ENCODE results near the gene HAAO.

Gene HAAO

DNA sequence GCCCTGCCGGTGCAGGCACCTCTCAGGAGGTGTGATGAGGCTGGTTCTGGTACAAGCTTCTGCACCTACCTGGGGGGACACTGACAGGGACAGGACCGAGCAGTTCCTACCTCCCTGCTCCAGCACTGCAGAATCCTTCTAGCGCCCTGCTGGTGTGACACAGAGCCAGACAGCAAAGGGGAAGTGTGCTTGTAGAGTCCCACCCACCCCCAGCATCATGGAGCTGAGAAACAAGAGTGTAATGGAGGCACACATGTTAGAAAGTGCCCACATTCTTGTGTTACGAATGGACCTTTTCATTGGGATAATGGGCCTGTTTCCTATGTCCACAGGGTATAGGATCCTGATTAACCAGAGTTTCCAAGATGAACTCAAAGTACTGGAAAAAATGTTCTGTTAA, 66.7 kb downstream of the HAAO start:
- Histone ChIP-seq H2AK5ac (ENCODE audit: low read length, severe bottlenecking) (no peak overlapping the region), H4K8ac (ENCODE audit: low read length) (no peak overlapping the region), H3K36me3 (ENCODE audit: control insufficient read depth in 1 of 2, insufficient read depth in 2 of 2, low read depth in 1 of 2, low read length in 2 of 2) (peaks cover 10 to 15% of the 10 kb centered on the region in 2 experiments), H2BK12ac (ENCODE audit: low read length in 2 of 2) (no peak overlapping the region), H3K4ac (ENCODE audit: low read depth in 1 of 2, low read length in 2 of 2) (no peak overlapping the region), H4K91ac (ENCODE audit: low read length) (no peak overlapping the region), H2BK5ac (ENCODE audit: low read depth, low read length, poor library complexity, severe bottlenecking) (no peak overlapping the region), H3K79me1 (replicated peaks; ENCODE audit: low read length, poor library complexity, severe bottlenecking) (no peaks in the 10 kb centered on the region), H3K9me3 (ENCODE audit: control insufficient read depth, low read length) (peaks cover 6% of the 10 kb centered on the region), H3K4me2 (ENCODE audit: low read length, poor library complexity, severe bottlenecking) (no peak overlapping the region), H2BK15ac (ENCODE audit: low read depth, poor library complexity, severe bottlenecking) (no peak overlapping the region), H2AFZ (ENCODE audit: low read depth, low read length) (no peak overlapping the region), H3K27me3 (ENCODE audit: control insufficient read depth in 1 of 2, insufficient read depth in 1 of 2, low read length in 2 of 2) (no peaks in the 10 kb centered on the region), H2BK120ac (ENCODE audit: low read depth, low read length) (no peak overlapping the region), H3K18ac (ENCODE audit: low read depth in 1 of 2, low read length in 2 of 2) (no peak overlapping the region), H3K4me3 (ENCODE audit: insufficient read depth in 1 of 2, low read depth in 1 of 2, low read length in 2 of 2) (no peak overlapping the region), H3K14ac (ENCODE audit: low read length in 2 of 2) (peak overlapping the region in 1 of 2 experiments; percentile 62), H3K4me1 (ENCODE audit: control insufficient read depth, insufficient read depth, low read depth, low read length) (peaks cover 3% of the 10 kb centered on the region), H3K27ac (ENCODE audit: low read length, poor library complexity, severe bottlenecking) (no peak overlapping the region), H3K23ac (ENCODE audit: low read length in 2 of 2) (no peak overlapping the region), H3K9ac (ENCODE audit: low read length) (no peak overlapping the region)
- DNase-seq = no peak
- WGBS = 63% methylated on average over 4 of the region's 4 CpGs

- 94% methylated on average over 2 of the region's 2 CpGs for WGBS
These were observed 67.5 kb downstream of the HAAO start for GRCh38 chr2:42724886-42725285.

DNA sequence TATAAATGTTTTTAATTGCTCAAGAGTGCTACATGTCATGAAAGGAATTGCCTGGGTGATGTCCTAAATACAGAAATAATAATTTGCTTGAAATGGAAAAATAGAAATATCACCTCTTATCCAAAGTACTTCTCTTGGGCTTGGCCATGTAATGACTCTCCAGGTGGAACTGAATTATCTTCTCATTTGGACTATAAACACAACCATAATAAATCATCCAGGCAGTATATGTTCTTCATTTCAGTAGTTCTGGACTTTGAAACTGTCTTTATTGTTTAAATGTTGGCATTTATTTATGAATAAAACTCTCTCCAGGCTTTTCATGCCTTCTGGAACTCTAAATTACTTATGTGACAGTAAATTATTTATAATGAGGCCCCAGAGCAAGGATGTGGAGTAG, 68.9 kb downstream of the HAAO start:
- Histone ChIP-seq H3K9ac (ENCODE audit: low read length) (peak overlapping the region; percentile 81), H2BK5ac (ENCODE audit: low read depth, low read length, poor library complexity, severe bottlenecking) (no peak overlapping the region), H2BK120ac (ENCODE audit: low read depth, low read length) (no peak overlapping the region), H3K27me3 (ENCODE audit: control insufficient read depth in 1 of 2, insufficient read depth in 1 of 2, low read length in 2 of 2) (no peaks in the 10 kb centered on the region), H3K4me3 (ENCODE audit: insufficient read depth in 1 of 2, low read depth in 1 of 2, low read length in 2 of 2) (no peak overlapping the region), H4K91ac (ENCODE audit: low read length) (no peak overlapping the region), H3K4ac (ENCODE audit: low read depth in 1 of 2, low read length in 2 of 2) (no peak overlapping the region), H3K4me2 (ENCODE audit: low read length, poor library complexity, severe bottlenecking) (no peak overlapping the region), H3K27ac (ENCODE audit: low read length, poor library complexity, severe bottlenecking) (no peak overlapping the region), H3K9me3 (ENCODE audit: control insufficient read depth, low read length) (no peaks in the 10 kb centered on the region), H3K79me1 (replicated peaks; ENCODE audit: low read length, poor library complexity, severe bottlenecking) (no peaks in the 10 kb centered on the region), H4K8ac (ENCODE audit: low read length) (no peak overlapping the region), H3K18ac (ENCODE audit: low read depth in 1 of 2, low read length in 2 of 2) (no peak overlapping the region), H2BK12ac (ENCODE audit: low read length in 2 of 2) (no peak overlapping the region), H2BK15ac (ENCODE audit: low read depth, poor library complexity, severe bottlenecking) (no peak overlapping the region), H3K36me3 (ENCODE audit: control insufficient read depth in 1 of 2, insufficient read depth in 2 of 2, low read depth in 1 of 2, low read length in 2 of 2) (peaks cover 10 to 15% of the 10 kb centered on the region in 2 experiments), H2AFZ (ENCODE audit: low read depth, low read length) (no peak overlapping the region), H3K14ac (ENCODE audit: low read length in 2 of 2) (no peak overlapping the region), H2AK5ac (ENCODE audit: low read length, severe bottlenecking) (no peak overlapping the region), H3K23ac (ENCODE audit: low read length in 2 of 2) (no peak overlapping the region), H3K4me1 (ENCODE audit: control insufficient read depth, insufficient read depth, low read depth, low read length) (peaks cover 3% of the 10 kb centered on the region)
- no peak for DNase-seq

More at GRCh38 chr2:42724886-42725285, 67.5 kb downstream of the HAAO start:
- no peak overlapping the region for H3K4me2 ChIP-seq (ENCODE audit: low read length, poor library complexity, severe bottlenecking)
- H3K9me3 ChIP-seq (ENCODE audit: control insufficient read depth, low read length) = peaks cover 5% of the 10 kb centered on the region
- no peak overlapping the region for H2AK5ac ChIP-seq (ENCODE audit: low read length, severe bottlenecking)
- H2BK15ac ChIP-seq (ENCODE audit: low read depth, poor library complexity, severe bottlenecking) = no peak overlapping the region
- H4K91ac ChIP-seq (ENCODE audit: low read length) = no peak overlapping the region
- peaks cover 3% of the 10 kb centered on the region for H3K4me1 ChIP-seq (ENCODE audit: control insufficient read depth, insufficient read depth, low read depth, low read length)
- H2BK12ac ChIP-seq (ENCODE audit: low read length in 2 of 2) = no peak overlapping the region
- H2BK5ac ChIP-seq (ENCODE audit: low read depth, low read length, poor library complexity, severe bottlenecking) = no peak overlapping the region
- no peak overlapping the region for H2BK120ac ChIP-seq (ENCODE audit: low read depth, low read length)
- no peak overlapping the region for H3K4me3 ChIP-seq (ENCODE audit: insufficient read depth in 1 of 2, low read depth in 1 of 2, low read length in 2 of 2)
- no peak for DNase-seq
- H3K4ac ChIP-seq (ENCODE audit: low read depth in 1 of 2, low read length in 2 of 2) = no peak overlapping the region
- H4K8ac ChIP-seq (ENCODE audit: low read length) = no peak overlapping the region
- H3K9ac ChIP-seq (ENCODE audit: low read length) = no peak overlapping the region
- peaks cover 10 to 15% of the 10 kb centered on the region in 2 experiments for H3K36me3 ChIP-seq (ENCODE audit: control insufficient read depth in 1 of 2, insufficient read depth in 2 of 2, low read depth in 1 of 2, low read length in 2 of 2)
- no peak overlapping the region for H3K27ac ChIP-seq (ENCODE audit: low read length, poor library complexity, severe bottlenecking)
- H3K23ac ChIP-seq (ENCODE audit: low read length in 2 of 2) = no peak overlapping the region
- H3K27me3 ChIP-seq (ENCODE audit: control insufficient read depth in 1 of 2, insufficient read depth in 1 of 2, low read length in 2 of 2) = no peaks in the 10 kb centered on the region
- no peak overlapping the region for H2AFZ ChIP-seq (ENCODE audit: low read depth, low read length)
- no peak overlapping the region for H3K18ac ChIP-seq (ENCODE audit: low read depth in 1 of 2, low read length in 2 of 2)
- H3K14ac ChIP-seq (ENCODE audit: low read length in 2 of 2) = no peak overlapping the region
- no peaks in the 10 kb centered on the region for H3K79me1 ChIP-seq (replicated peaks; ENCODE audit: low read length, poor library complexity, severe bottlenecking)

GRCh38 chr2:42722320-42723190, 69.8 kb downstream of the HAAO start:
- H2BK120ac ChIP-seq (ENCODE audit: low read depth, low read length) = no peak overlapping the region
- H3K23ac ChIP-seq (ENCODE audit: low read length in 2 of 2) = no peak overlapping the region
- H2AFZ ChIP-seq (ENCODE audit: low read depth, low read length) = no peak overlapping the region
- no peak overlapping the region for H2BK15ac ChIP-seq (ENCODE audit: low read depth, poor library complexity, severe bottlenecking)
- H3K27ac ChIP-seq (ENCODE audit: low read length, poor library complexity, severe bottlenecking) = peak overlapping the region; percentile 19
- no peak overlapping the region for H4K8ac ChIP-seq (ENCODE audit: low read length)
- no peak overlapping the region for H2AK5ac ChIP-seq (ENCODE audit: low read length, severe bottlenecking)
- no peak overlapping the region for H2BK12ac ChIP-seq (ENCODE audit: low read length in 2 of 2)
- no peak overlapping the region for H3K18ac ChIP-seq (ENCODE audit: low read depth in 1 of 2, low read length in 2 of 2)
- H3K14ac ChIP-seq (ENCODE audit: low read length in 2 of 2) = no peak overlapping the region
- H3K4me1 ChIP-seq (ENCODE audit: control insufficient read depth, insufficient read depth, low read depth, low read length) = peaks cover 3% of the 10 kb centered on the region
- WGBS = 64% methylated on average over 6 of the region's 7 CpGs
- H3K9ac ChIP-seq (ENCODE audit: low read length) = peak overlapping the region; percentile 81
- no peaks in the 10 kb centered on the region for H3K27me3 ChIP-seq (ENCODE audit: control insufficient read depth in 1 of 2, insufficient read depth in 1 of 2, low read length in 2 of 2)
- H3K4ac ChIP-seq (ENCODE audit: low read depth in 1 of 2, low read length in 2 of 2) = no peak overlapping the region
- no peaks in the 10 kb centered on the region for H3K9me3 ChIP-seq (ENCODE audit: control insufficient read depth, low read length)
- no peak overlapping the region for H2BK5ac ChIP-seq (ENCODE audit: low read depth, low read length, poor library complexity, severe bottlenecking)
- peaks cover 10 to 15% of the 10 kb centered on the region in 2 experiments for H3K36me3 ChIP-seq (ENCODE audit: control insufficient read depth in 1 of 2, insufficient read depth in 2 of 2, low read depth in 1 of 2, low read length in 2 of 2)
- H3K4me3 ChIP-seq (ENCODE audit: insufficient read depth in 1 of 2, low read depth in 1 of 2, low read length in 2 of 2) = peak overlapping the region in 1 of 2 experiments; percentile 52
- H3K4me2 ChIP-seq (ENCODE audit: low read length, poor library complexity, severe bottlenecking) = no peak overlapping the region
- no peaks in the 10 kb centered on the region for H3K79me1 ChIP-seq (replicated peaks; ENCODE audit: low read length, poor library complexity, severe bottlenecking)
- H4K91ac ChIP-seq (ENCODE audit: low read length) = no peak overlapping the region
- DNase-seq = peak; percentile 92
